ENCODE results near the gene LRSAM1. TPM values are rescaled to one million over a fixed set of nuclear protein-coding genes. Genes with fewer than 3 reads are reported as not detected.

The LRSAM1 gene
- total and polyA plus RNA-seq, 3 donors from 2014 or later: 9.9 to 22.0 (median 20.5) TPM

DNA sequence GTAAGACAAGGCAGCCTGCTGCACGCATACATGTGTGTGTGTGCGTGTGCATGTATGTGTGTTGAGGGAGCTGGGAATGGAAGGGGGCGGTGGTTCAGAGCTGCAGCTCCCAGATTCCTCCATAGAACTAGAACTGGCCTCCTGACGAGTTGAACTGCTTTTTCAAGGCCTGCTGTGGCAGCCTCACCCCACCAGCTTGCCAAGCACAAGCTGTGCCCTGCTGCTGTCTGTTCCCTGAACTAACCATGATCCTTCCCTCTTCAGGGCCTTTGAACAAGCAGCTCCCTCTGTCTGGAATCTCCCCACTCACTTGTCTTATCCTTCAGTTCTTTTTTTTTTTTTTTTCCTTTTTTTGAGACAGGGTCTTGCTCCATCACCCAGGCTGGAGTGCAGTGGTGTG is 22.6 kb downstream of the LRSAM1 start:
- no peak overlapping the region for H3K27ac ChIP-seq
- 73 to 76% methylated on average over 4 of the region's 4 CpGs for WGBS, 2 donors
- no peaks in the 10 kb centered on the region for H3K4me1 ChIP-seq
- no peaks in the 10 kb centered on the region for H3K36me3 ChIP-seq (ENCODE audit: low read depth, missing control alignments)
- TF ChIP-seq POLR2A (IDR thresholded peaks at IDR 0.05) (no peak), CTCF (IDR thresholded peaks at IDR 0.05) (no peak)
- intact Hi-C loops (cut with DNase I; ENCODE audit: low total_unique reads): no loop called here
- no peaks in the 10 kb centered on the region for H3K9me3 ChIP-seq
- no peaks in the 10 kb centered on the region for H3K27me3 ChIP-seq
- H3K4me3 ChIP-seq: no peak overlapping the region
- no peak for DNase-seq

GRCh38 chr9:127474592-127474991 is 23.3 kb downstream of the LRSAM1 start:
- TF ChIP-seq POLR2A (IDR thresholded peaks at IDR 0.05) (no peak), CTCF (IDR thresholded peaks at IDR 0.05) (no peak)
- no peak for DNase-seq
- Histone ChIP-seq H3K9me3 (no peaks in the 10 kb centered on the region), H3K27me3 (no peaks in the 10 kb centered on the region), H3K36me3 (ENCODE audit: low read depth, missing control alignments) (no peaks in the 10 kb centered on the region), H3K4me1 (no peaks in the 10 kb centered on the region), H3K27ac (no peak overlapping the region), H3K4me3 (no peak overlapping the region)
- intact Hi-C loops (cut with DNase I; ENCODE audit: low total_unique reads): no loop called here
- WGBS, 2 donors: 85 to 91% methylated on average over 4 to 5 of the region's 5 CpGs

GRCh38 chr9:127479507-127480081 is 28.3 kb downstream of the LRSAM1 start:
- WGBS, 2 donors: 92% methylated on average over 5 to 17 of the region's 17 CpGs
- Histone ChIP-seq H3K27ac (no peak overlapping the region), H3K4me3 (no peak overlapping the region), H3K36me3 (ENCODE audit: low read depth, missing control alignments) (no peaks in the 10 kb centered on the region), H3K27me3 (no peaks in the 10 kb centered on the region), H3K9me3 (no peaks in the 10 kb centered on the region), H3K4me1 (no peaks in the 10 kb centered on the region)
- no peak for DNase-seq
- intact Hi-C loops (cut with DNase I; ENCODE audit: low total_unique reads): no loop called here
- TF ChIP-seq POLR2A (IDR thresholded peaks at IDR 0.05) (no peak), CTCF (IDR thresholded peaks at IDR 0.05) (no peak)

DNA sequence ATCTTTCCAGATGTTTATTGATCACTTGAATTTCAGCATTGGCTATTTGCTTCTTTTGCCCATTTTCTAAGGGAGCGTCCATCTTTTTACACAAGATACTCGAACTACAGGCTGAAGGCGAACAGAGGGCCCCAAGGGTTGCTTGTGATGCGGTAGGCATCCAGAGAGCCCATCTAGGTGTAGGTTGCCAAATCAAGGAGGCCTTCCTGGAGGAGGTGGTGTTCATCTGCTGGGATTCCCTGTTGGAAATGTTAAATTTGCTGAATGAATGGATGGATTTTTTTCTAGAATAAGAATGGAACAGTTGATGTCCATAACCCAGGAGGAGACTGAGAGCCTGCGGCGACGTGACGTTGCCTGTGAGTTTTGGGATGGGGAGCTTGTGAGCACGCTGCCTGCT is 31.4 kb downstream of the LRSAM1 start:
- intact Hi-C loops (cut with DNase I; ENCODE audit: low total_unique reads): no loop called here
- no peaks in the 10 kb centered on the region for H3K9me3 ChIP-seq
- no peak overlapping the region for H3K4me3 ChIP-seq
- no peaks in the 10 kb centered on the region for H3K36me3 ChIP-seq (ENCODE audit: low read depth, missing control alignments)
- no peaks in the 10 kb centered on the region for H3K4me1 ChIP-seq
- no peak overlapping the region for H3K27ac ChIP-seq
- no peaks in the 10 kb centered on the region for H3K27me3 ChIP-seq
- WGBS, 2 donors: 96 to 98% methylated on average over 9 of the region's 9 CpGs
- no peak for DNase-seq
- TF ChIP-seq POLR2A (IDR thresholded peaks at IDR 0.05): no peak
- TF ChIP-seq CTCF (IDR thresholded peaks at IDR 0.05): no peak

DNA sequence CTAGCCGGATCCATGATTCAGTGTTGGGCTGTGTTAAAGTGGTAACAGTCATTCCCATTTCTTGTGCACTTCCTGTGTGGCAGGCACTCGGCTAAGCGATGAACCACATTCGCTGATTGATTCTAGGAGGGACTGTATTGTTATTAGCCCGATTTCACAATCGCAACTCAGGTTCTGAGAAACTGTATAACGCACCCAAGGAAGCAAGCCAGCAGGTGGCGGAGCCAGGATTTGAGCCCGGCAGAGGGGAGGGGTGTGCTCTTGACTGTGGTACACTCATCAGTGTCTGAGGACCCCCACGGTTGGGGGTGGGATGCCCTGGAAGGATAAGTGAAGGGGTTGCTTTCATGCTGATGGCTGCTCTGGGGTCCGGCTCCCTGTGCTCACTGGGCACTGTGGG is 34.7 kb downstream of the LRSAM1 start:
- intact Hi-C loops (cut with DNase I; ENCODE audit: low total_unique reads): no loop called here
- no peaks in the 10 kb centered on the region for H3K9me3 ChIP-seq
- no peaks in the 10 kb centered on the region for H3K27me3 ChIP-seq
- TF ChIP-seq CTCF (IDR thresholded peaks at IDR 0.05): no peak
- no peak for DNase-seq
- no peak overlapping the region for H3K4me3 ChIP-seq
- no peak overlapping the region for H3K27ac ChIP-seq
- H3K36me3 ChIP-seq (ENCODE audit: low read depth, missing control alignments): no peaks in the 10 kb centered on the region
- WGBS, 2 donors: 89 to 91% methylated on average over 9 to 11 of the region's 11 CpGs
- H3K4me1 ChIP-seq: peaks cover 3% of the 10 kb centered on the region

All from testis (tissue), 3 donors.